H1 (cell line): Measurements from ENCODE around the gene ADNP2.

ENCODE experiments used
- CBX5 ChIP-seq: fragments of 300-800, 300-1000 bp; sonication (generic); IDR thresholded peaks from 2 replicates; pipeline ENCODE4 v1.7.1; 2016; ENCODE audit warnings: antibody characterized with exemption, low read length, low read depth
- EZH2 ChIP-seq: fragments of 200-600 bp; sonication (generic); IDR thresholded peaks from 2 replicates; pipeline ENCODE4 v1.7.1; 2012; ENCODE audit warnings: low read depth, mild to moderate bottlenecking, moderate library complexity, low read length, inconsistent platforms; ENCODE audit not compliant: severe bottlenecking
- GTF2F1 ChIP-seq: IDR thresholded peaks from 2 replicates; pipeline ENCODE4 v1.6.1; 2012; ENCODE audit warnings: low read depth, low read length, improper control_type of control experiment, borderline replicate concordance
- HDAC6 ChIP-seq: IDR thresholded peaks from one replicate; pipeline ENCODE4 v1.7.1; 2012; ENCODE audit warnings: low read depth, mild to moderate bottlenecking, inconsistent platforms, low read length, moderate library complexity
- POLR2A ChIP-seq, 2 experiments: IDR thresholded peaks; 1 replicate in 1 of 2; 2 replicates in 1 of 2; pipeline ENCODE4 v1.6.1; 2011; ENCODE audit warnings: low read depth in 2 of 2, low read length in 2 of 2, mild to moderate bottlenecking in 2 of 2; ENCODE audit errors: control extremely low read depth in 1 of 2
- RAD21 ChIP-seq, 2 experiments: IDR thresholded peaks in 1 of 2; conservative IDR thresholded peaks in 1 of 2; 2 replicates each; pipeline ENCODE4 v1.6.1; 2011; ENCODE audit warnings: low read depth in 2 of 2, low read length in 2 of 2, improper control_type of control experiment in 1 of 2, inconsistent platforms in 1 of 2, mild to moderate bottlenecking in 1 of 2, moderate library complexity in 1 of 2
- SAP30 ChIP-seq: fragments of 300-600 bp; sonication (generic); IDR thresholded peaks from 2 replicates; pipeline ENCODE4 v1.7.1; 2012; ENCODE audit warnings: low read length, moderate library complexity, mild to moderate bottlenecking, inconsistent platforms; ENCODE audit not compliant: insufficient read depth, insufficient replicate concordance
- ZNF274 ChIP-seq: IDR thresholded peaks from 2 replicates; pipeline ENCODE4 v1.7.0; 2012; ENCODE audit warnings: low read length, borderline replicate concordance; ENCODE audit errors: extremely low read depth
- TF ChIP-seq, protein P1 (sequence below), 3 experiments: IDR thresholded peaks; 1 replicate in 2 of 3; 2 replicates in 1 of 3; pipeline versions ENCODE4 v1.5.1 to v1.6.1; 2011; ENCODE audit warnings: low read length in 3 of 3, mild to moderate bottlenecking in 3 of 3, inconsistent platforms in 2 of 3, low read depth in 1 of 3, moderate library complexity in 1 of 3; ENCODE audit not compliant: insufficient read depth in 1 of 3; ENCODE audit errors: control extremely low read depth in 1 of 3
- TF ChIP-seq, protein P2 (sequence below): IDR thresholded peaks from 2 replicates; pipeline ENCODE4 v1.6.1; 2011; ENCODE audit warnings: low read depth, mild to moderate bottlenecking, low read length; ENCODE audit not compliant: insufficient read depth

DNA sequence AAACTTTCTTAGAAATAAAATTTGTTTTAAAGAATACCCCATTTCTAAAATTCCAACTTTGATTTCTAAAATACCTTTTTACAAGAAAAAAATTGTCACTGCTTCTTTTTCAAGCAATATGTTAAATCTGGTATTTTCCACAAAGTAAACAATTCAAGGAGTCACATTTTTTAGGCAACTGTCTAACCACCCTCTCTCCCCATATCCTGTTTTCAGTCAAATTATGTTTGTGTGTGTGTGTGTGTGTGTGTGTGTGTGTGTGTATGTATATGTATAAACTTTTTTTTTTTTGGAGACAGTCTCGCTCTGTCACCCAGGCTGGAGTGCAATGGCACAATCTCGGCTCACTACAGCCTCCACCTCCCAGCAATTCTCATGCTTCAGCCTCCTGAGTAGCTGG, 59.3 kb downstream of the ADNP2 start:
- TF ChIP-seq ZNF274, result no peak
- TF ChIP-seq CBX5, result no peak
- TF ChIP-seq RAD21 (IDR thresholded peaks at IDR 0.05 in 1 of 2, conservative IDR thresholded peaks at IDR 0.05 in 1 of 2; ENCODE audit: low read depth in 2 of 2, low read length in 2 of 2), result no peak
- TF ChIP-seq, protein P1, sequence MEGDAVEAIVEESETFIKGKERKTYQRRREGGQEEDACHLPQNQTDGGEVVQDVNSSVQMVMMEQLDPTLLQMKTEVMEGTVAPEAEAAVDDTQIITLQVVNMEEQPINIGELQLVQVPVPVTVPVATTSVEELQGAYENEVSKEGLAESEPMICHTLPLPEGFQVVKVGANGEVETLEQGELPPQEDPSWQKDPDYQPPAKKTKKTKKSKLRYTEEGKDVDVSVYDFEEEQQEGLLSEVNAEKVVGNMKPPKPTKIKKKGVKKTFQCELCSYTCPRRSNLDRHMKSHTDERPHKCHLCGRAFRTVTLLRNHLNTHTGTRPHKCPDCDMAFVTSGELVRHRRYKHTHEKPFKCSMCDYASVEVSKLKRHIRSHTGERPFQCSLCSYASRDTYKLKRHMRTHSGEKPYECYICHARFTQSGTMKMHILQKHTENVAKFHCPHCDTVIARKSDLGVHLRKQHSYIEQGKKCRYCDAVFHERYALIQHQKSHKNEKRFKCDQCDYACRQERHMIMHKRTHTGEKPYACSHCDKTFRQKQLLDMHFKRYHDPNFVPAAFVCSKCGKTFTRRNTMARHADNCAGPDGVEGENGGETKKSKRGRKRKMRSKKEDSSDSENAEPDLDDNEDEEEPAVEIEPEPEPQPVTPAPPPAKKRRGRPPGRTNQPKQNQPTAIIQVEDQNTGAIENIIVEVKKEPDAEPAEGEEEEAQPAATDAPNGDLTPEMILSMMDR (IDR thresholded peaks at IDR 0.05; ENCODE audit: control extremely low read depth in 1 of 3, insufficient read depth in 1 of 3, low read depth in 1 of 3, low read length in 3 of 3), result no peak
- TF ChIP-seq GTF2F1, result no peak
- TF ChIP-seq POLR2A (IDR thresholded peaks at IDR 0.05; ENCODE audit: control extremely low read depth in 1 of 2, low read depth in 2 of 2, low read length in 2 of 2), result no peak
- no peak for TF ChIP-seq EZH2
- TF ChIP-seq, protein P2, sequence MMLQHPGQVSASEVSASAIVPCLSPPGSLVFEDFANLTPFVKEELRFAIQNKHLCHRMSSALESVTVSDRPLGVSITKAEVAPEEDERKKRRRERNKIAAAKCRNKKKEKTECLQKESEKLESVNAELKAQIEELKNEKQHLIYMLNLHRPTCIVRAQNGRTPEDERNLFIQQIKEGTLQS, result no peak
- TF ChIP-seq SAP30, result no peak
- TF ChIP-seq HDAC6, result no peak
